Stimulated activated CD8-positive, alpha-beta memory T cell treated with anti-CD3 and anti-CD28 coated beads, Interleukin-4, amount 100 ng/mL, for 4 hours (primary cell): Measurements from ENCODE around the gene INVS.
"Not testable (repeated sequence)": the region's sequence is repeated elsewhere in the genome, so short reads cannot be mapped to it uniquely, and the experiment has no call there.

Experiments used
- DNase-seq, 2 donors: peaks; one replicate each; pipeline ENCODE4 v3.0.0-alpha.2; 2020; ENCODE audit warnings: low read depth in 2 of 2, low spot score in 1 of 2

Gene INVS

GRCh38 chr9:100309992-100310391 lies 210.9 kb downstream of the INVS start:
- no peak for DNase-seq

GRCh38 chr9:100315561-100315960 lies 216.5 kb downstream of the INVS start:
- no peak for DNase-seq

- no peak for DNase-seq
Observed at GRCh38 chr9:100317706-100318105, 218.7 kb downstream of the INVS start.

- no peak for DNase-seq
Observed at GRCh38 chr9:100322954-100323536, 224.0 kb downstream of the INVS start.

- no peak for DNase-seq
Observed at GRCh38 chr9:100324594-100325200, 225.7 kb downstream of the INVS start.

- not testable (repeated sequence) for DNase-seq
Observed at GRCh38 chr9:100338736-100339135, 239.7 kb downstream of the INVS start.

- no peak for DNase-seq
Observed at GRCh38 chr9:100340224-100340623, 241.2 kb downstream of the INVS start.

- DNase-seq, result no peak
Observed at GRCh38 chr9:100341889-100342288, 242.8 kb downstream of the INVS start.

GRCh38 chr9:100346836-100347235 lies 247.8 kb downstream of the INVS start:
- no peak for DNase-seq

GRCh38 chr9:100350188-100350587 lies 251.1 kb downstream of the INVS start:
- no peak for DNase-seq
